ENCODE measurements around the gene MYH6.

The MYH6 gene

GRCh38 chr14:23382276-23382675, 25.8 kb downstream of the MYH6 start:
- peaks cover 2% of the 10 kb centered on the region for H3K27me3 Mint-ChIP-seq

DNA sequence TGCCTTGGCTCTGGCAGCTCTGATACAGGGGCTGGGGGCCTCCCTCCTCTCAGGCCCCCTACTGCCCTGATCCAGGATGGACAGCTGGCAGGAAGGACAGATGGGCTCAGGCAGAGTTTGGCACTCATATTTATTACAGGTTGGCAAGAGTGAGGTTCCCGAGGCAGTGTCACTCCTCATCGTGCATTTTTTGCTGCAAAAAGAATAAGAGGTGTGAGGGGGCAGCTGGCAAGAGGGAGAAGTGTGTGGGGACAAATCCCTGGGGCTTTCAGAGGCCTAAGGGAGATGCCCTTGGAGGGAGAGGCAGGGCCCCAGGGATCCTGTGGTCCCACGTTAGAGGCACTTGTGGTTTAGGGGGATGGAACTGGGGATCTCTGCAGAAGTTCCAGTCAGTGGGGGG, 26.2 kb downstream of the MYH6 start:
- H3K9me3 Mint-ChIP-seq (ENCODE audit: low read depth): no peaks in the 10 kb centered on the region
- H3K36me3 Mint-ChIP-seq: no peaks in the 10 kb centered on the region
- peaks cover 2% of the 10 kb centered on the region for H3K27me3 Mint-ChIP-seq
- no peak overlapping the region for H3K27ac Mint-ChIP-seq
- H3K4me3 Mint-ChIP-seq: no peak overlapping the region
- no peaks in the 10 kb centered on the region for H3K4me1 Mint-ChIP-seq (ENCODE audit: low read depth)

More at GRCh38 chr14:23382276-23382675, 25.8 kb downstream of the MYH6 start:
- no peaks in the 10 kb centered on the region for H3K4me1 Mint-ChIP-seq (ENCODE audit: low read depth)
- no peak overlapping the region for H3K27ac Mint-ChIP-seq
- no peaks in the 10 kb centered on the region for H3K36me3 Mint-ChIP-seq
- no peaks in the 10 kb centered on the region for H3K9me3 Mint-ChIP-seq (ENCODE audit: low read depth)
- H3K4me3 Mint-ChIP-seq: no peak overlapping the region

- no peaks in the 10 kb centered on the region for H3K36me3 Mint-ChIP-seq
- no peaks in the 10 kb centered on the region for H3K9me3 Mint-ChIP-seq (ENCODE audit: low read depth)
- H3K27ac Mint-ChIP-seq: no peak overlapping the region
- peaks cover 2% of the 10 kb centered on the region for H3K27me3 Mint-ChIP-seq
- H3K4me3 Mint-ChIP-seq: no peak overlapping the region
- H3K4me1 Mint-ChIP-seq (ENCODE audit: low read depth): no peaks in the 10 kb centered on the region
Measured at GRCh38 chr14:23380976-23381375, 27.1 kb downstream of the MYH6 start.

DNA sequence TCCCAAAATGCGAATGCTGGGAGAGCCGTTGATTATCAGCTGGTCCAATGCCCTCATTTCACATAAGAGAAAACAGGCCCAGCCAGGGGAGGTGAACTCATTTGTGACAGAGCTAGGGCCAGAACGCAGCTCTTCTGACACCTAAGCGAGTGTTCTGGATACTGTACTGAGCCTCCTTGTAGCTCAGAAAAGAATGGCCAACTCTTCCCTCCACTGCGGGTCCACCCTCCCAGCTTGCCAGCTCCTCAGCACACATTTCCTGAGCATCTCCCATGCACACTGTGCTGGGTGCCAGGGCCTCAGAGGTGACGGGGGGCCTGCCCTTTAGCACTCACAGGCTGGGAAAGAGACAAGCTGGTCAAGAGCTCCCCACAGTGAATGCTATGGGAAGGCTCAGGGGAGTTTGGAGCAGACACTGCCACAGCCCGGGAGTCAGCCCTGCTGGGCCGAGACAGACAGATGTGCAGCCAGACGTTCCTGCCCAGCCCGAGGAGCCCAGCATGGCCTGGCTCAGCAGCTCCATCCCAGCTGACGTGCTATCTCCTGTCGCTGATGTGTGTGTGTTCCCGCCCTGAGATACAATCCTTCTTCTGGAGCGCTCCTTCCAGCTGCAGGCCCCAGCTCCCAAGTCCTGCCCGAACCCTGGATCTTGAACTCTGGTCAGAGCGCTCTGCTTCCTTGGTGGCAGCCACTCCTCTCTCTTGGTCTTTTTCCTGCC, 27.7 kb downstream of the MYH6 start:
- peaks cover 2% of the 10 kb centered on the region for H3K27me3 Mint-ChIP-seq
- H3K4me3 Mint-ChIP-seq: no peak overlapping the region
- H3K27ac Mint-ChIP-seq: no peak overlapping the region
- no peaks in the 10 kb centered on the region for H3K36me3 Mint-ChIP-seq
- H3K9me3 Mint-ChIP-seq (ENCODE audit: low read depth): no peaks in the 10 kb centered on the region
- H3K4me1 Mint-ChIP-seq (ENCODE audit: low read depth): no peaks in the 10 kb centered on the region

DNA sequence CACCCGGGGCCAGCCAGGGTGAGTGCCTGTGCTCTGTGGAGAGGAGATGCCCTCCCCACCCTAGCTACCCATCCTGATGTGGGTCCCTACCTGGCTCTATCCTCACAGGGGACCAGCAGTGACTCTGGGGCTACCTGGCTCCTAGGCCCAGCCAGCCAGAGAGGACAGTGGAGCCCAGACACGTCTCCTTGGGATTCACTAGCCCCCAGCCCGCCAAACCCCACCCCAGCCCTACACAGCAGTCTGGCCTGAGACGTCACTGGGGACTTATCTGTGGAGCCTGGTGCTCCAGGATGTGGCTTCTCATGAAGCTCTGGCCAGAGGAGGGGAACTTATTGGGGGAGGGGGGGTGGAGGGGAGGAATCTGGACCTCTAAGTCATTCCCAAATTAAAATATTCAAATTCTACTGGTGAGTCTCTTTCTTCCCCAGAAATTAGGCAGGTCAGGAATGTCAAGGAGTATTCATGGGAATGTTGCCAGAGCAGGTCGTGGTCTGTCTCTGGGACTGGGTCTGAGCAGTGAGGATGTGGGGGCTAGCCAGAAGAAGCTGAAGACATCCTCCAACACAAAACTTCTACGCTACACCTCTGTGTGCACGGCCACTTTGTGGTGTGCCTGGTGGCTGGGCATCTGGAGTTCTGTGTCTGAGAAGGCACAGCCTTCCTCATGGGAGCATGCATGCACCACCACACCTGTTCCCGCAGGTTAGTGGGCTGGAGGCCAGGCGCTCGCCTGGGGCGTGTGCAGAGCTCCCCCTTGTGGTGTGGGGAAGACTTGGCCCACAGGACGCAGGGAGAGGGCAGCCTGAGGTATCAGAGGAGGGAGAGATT, 28.5 kb downstream of the MYH6 start:
- Mint-ChIP-seq H3K9me3 (ENCODE audit: low read depth) (no peaks in the 10 kb centered on the region), H3K4me1 (ENCODE audit: low read depth) (no peaks in the 10 kb centered on the region), H3K27ac (no peak overlapping the region), H3K4me3 (no peak overlapping the region), H3K27me3 (peaks cover 2% of the 10 kb centered on the region), H3K36me3 (no peaks in the 10 kb centered on the region)

- Mint-ChIP-seq H3K4me3 (no peak overlapping the region), H3K4me1 (ENCODE audit: low read depth) (no peaks in the 10 kb centered on the region), H3K27me3 (peaks cover 2% of the 10 kb centered on the region), H3K27ac (no peak overlapping the region), H3K36me3 (no peaks in the 10 kb centered on the region), H3K9me3 (ENCODE audit: low read depth) (no peaks in the 10 kb centered on the region)
Measured at GRCh38 chr14:23378612-23379220, 29.4 kb downstream of the MYH6 start.

DNA sequence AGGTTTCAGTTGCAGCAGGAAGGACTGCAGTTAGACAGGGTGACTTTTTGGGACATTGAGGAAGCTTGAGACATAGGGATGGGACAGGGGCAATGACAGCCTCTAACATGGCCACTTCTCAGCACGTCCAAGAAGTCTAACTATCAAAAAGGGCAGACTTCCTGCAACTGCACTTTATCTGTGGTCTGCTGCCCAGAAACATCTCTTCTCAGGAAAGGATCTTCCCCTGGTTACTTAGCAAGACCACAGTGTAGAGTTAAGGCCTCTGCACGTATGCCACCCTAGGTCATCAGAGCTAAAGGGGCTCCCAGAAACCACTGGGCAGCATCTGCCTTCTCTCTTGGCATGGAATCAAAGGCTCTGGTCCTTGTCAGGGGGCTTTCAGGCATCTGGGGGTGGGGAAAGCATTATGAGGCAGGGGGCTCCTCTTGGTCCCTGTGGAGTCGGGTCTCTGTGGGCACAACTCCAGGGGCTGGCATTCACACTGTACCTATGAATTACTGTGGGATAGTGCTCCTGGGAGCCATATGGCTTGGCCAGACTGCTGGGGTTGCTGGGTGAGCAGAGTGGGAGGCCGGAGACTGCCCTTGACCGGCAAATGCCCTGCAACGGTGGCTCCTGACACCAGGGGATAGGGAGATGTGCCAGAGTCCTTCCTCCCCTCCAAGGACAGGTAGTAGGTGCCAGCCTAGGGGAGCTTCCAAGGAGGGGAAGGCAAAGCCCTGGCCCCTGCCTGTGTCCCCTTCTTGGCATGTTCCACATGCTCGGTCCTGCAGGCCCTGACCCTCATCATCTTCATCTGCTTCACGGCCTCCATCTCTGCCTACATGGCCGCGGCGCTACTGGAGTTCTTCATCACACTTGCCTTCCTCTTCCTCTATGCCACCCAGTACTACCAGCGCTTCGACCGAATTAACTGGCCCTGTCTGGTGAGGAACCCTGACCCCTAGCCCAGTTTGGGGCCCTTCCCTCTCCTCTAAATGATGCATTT, 30.2 kb downstream of the MYH6 start:
- no peaks in the 10 kb centered on the region for H3K9me3 Mint-ChIP-seq (ENCODE audit: low read depth)
- H3K4me1 Mint-ChIP-seq (ENCODE audit: low read depth): no peaks in the 10 kb centered on the region

GRCh38 chr14:23377198-23377550, 30.9 kb downstream of the MYH6 start:
- Mint-ChIP-seq H3K27me3 (peaks cover 2% of the 10 kb centered on the region), H3K9me3 (ENCODE audit: low read depth) (no peaks in the 10 kb centered on the region), H3K27ac (no peak overlapping the region)

More for the DNA sequence above, 30.2 kb downstream of the MYH6 start:
- Mint-ChIP-seq H3K27me3 (peaks cover 2% of the 10 kb centered on the region), H3K36me3 (no peaks in the 10 kb centered on the region), H3K4me3 (no peak overlapping the region), H3K27ac (no peak overlapping the region)

GRCh38 chr14:23376482-23377197, 31.4 kb downstream of the MYH6 start, which contains the start of gene CMTM5:
CMTM5 (plus strand) TSS chr14:23377046; CDS start chr14:23377252, 206 bp downstream.
- Mint-ChIP-seq H3K4me1 (ENCODE audit: low read depth) (no peaks in the 10 kb centered on the region), H3K9me3 (ENCODE audit: low read depth) (no peaks in the 10 kb centered on the region), H3K4me3 (no peak within 1 kb of the TSS), H3K36me3 (no peaks in the 10 kb centered on the region), H3K27ac (no peak within 1 kb of the TSS), H3K27me3 (peaks cover 2% of the 10 kb centered on the region)

More at GRCh38 chr14:23377198-23377550, 30.9 kb downstream of the MYH6 start:
- Mint-ChIP-seq H3K4me3 (no peak overlapping the region), H3K4me1 (ENCODE audit: low read depth) (no peaks in the 10 kb centered on the region), H3K36me3 (no peaks in the 10 kb centered on the region)

DNA sequence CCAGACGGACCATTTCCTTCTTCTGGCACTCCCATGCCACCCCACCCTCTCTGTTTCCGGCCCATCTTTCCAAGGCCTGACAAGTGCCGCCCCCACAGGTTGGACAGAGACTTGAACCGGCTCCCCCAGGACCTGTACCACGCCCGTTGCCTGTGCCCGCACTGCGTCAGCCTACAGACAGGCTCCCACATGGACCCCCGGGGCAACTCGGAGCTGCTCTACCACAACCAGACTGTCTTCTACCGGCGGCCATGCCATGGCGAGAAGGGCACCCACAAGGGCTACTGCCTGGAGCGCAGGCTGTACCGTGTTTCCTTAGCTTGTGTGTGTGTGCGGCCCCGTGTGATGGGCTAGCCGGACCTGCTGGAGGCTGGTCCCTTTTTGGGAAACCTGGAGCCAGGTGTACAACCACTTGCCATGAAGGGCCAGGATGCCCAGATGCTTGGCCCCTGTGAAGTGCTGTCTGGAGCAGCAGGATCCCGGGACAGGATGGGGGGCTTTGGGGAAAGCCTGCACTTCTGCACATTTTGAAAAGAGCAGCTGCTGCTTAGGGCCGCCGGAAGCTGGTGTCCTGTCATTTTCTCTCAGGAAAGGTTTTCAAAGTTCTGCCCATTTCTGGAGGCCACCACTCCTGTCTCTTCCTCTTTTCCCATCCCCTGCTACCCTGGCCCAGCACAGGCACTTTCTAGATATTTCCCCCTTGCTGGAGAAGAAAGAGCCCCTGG, 32.4 kb downstream of the MYH6 start:
- H3K9me3 Mint-ChIP-seq (ENCODE audit: low read depth): no peaks in the 10 kb centered on the region
- no peak overlapping the region for H3K27ac Mint-ChIP-seq
- no peaks in the 10 kb centered on the region for H3K4me1 Mint-ChIP-seq (ENCODE audit: low read depth)
- H3K27me3 Mint-ChIP-seq: peaks cover 2% of the 10 kb centered on the region
- H3K36me3 Mint-ChIP-seq: no peaks in the 10 kb centered on the region
- H3K4me3 Mint-ChIP-seq: no peak overlapping the region

DNA sequence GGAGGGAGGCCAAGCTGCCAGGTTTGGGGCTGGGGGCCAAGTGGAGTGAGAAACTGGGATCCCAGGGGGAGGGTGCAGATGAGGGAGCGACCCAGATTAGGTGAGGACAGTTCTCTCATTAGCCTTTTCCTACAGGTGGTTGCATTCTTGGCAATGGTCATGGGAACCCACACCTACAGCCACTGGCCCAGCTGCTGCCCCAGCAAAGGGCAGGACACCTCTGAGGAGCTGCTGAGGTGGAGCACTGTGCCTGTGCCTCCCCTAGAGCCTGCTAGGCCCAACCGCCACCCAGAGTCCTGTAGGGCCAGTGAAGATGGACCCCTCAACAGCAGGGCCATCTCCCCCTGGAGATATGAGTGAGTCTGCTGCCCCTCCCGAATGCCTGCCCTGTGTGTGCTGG, 35.0 kb downstream of the MYH6 start:
- no peaks in the 10 kb centered on the region for H3K9me3 Mint-ChIP-seq (ENCODE audit: low read depth)
- no peak overlapping the region for H3K27ac Mint-ChIP-seq
- H3K4me1 Mint-ChIP-seq (ENCODE audit: low read depth): no peaks in the 10 kb centered on the region
- no peaks in the 10 kb centered on the region for H3K27me3 Mint-ChIP-seq
- no peak overlapping the region for H3K4me3 Mint-ChIP-seq
- no peaks in the 10 kb centered on the region for H3K36me3 Mint-ChIP-seq

DNA sequence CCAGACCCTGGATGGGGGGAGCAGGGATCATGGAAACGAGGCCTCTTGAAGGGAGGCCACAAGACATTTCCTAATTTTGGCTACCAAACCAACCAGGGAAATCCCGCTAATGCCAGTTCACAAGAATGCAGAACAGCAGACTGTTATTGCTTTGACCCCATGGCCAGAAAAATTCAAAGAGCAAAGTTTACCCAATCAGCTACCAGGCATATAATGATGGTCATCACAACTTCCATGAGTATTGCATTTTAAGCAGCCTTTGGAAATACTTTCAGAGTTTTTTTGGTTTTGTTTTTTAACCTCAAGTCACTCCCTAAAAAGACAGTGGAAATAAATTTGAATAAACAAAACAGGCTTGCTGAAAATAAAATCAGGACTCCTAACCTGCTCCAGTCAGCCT, 35.6 kb downstream of the MYH6 start, which contains the start of gene IL25:
Gene IL25 (plus strand): TSS at position 301 of the 400 bp plus-strand sequence.
- H3K27ac Mint-ChIP-seq: no peak within 1 kb of the TSS
- no peaks in the 10 kb centered on the region for H3K9me3 Mint-ChIP-seq (ENCODE audit: low read depth)
- no peaks in the 10 kb centered on the region for H3K4me1 Mint-ChIP-seq (ENCODE audit: low read depth)
- no peak within 1 kb of the TSS for H3K4me3 Mint-ChIP-seq
- H3K36me3 Mint-ChIP-seq: no peaks in the 10 kb centered on the region
- H3K27me3 Mint-ChIP-seq: no peaks in the 10 kb centered on the region

GRCh38 chr14:23371865-23372264, 36.2 kb downstream of the MYH6 start:
- H3K4me1 Mint-ChIP-seq (ENCODE audit: low read depth): no peaks in the 10 kb centered on the region
- no peaks in the 10 kb centered on the region for H3K36me3 Mint-ChIP-seq
- H3K27me3 Mint-ChIP-seq: peaks cover 6% of the 10 kb centered on the region
- no peak overlapping the region for H3K4me3 Mint-ChIP-seq
- H3K27ac Mint-ChIP-seq: no peak overlapping the region
- H3K9me3 Mint-ChIP-seq (ENCODE audit: low read depth): no peaks in the 10 kb centered on the region
